Measurements from ENCODE around the gene CXCL3. TPM values are rescaled to one million over a fixed set of nuclear protein-coding genes. Genes with fewer than 3 reads are reported as not detected.

CXCL3 gene
- total and polyA plus RNA-seq, 9 of the 15 experiments (the other 6 are each of a cell fraction or from before 2014, with no cell fraction given): 2.3 to 8.9 (median 6.1) TPM

- TF ChIP-seq HDAC1 (IDR thresholded peaks at IDR 0.05): peak in 1 of 2 experiments; percentile 41; a peak in 1 of 4 replicates
- TF ChIP-seq CBX1 (IDR thresholded peaks at IDR 0.05; ENCODE audit: low read depth): no peak
- no peak for TF ChIP-seq ZNF253 (CRISPR knock-in tag; conservative IDR thresholded peaks at IDR 0.05)
- no peak for TF ChIP-seq TGIF2 (CRISPR knock-in tag; IDR thresholded peaks at IDR 0.05)
- 0 out of 2 replicates have a peak, but pooled peaks have one; percentile 35 for TF ChIP-seq E4F1 (CRISPR knock-in tag; IDR thresholded peaks at IDR 0.05; ENCODE audit: borderline replicate concordance)
- peak; percentile 13 for TF ChIP-seq FOS (IDR thresholded peaks at IDR 0.05; ENCODE audit: extremely low read depth, insufficient read length)
- TF ChIP-seq SNIP1 (IDR thresholded peaks at IDR 0.05; ENCODE audit: low read depth): no peak
- TF ChIP-seq SAP30 (IDR thresholded peaks at IDR 0.05; ENCODE audit: borderline replicate concordance, insufficient read depth, low read depth, low read length, poor library complexity, severe bottlenecking): no peak
- TF ChIP-seq ZNF511 (CRISPR knock-in tag; IDR thresholded peaks at IDR 0.05): no peak
- TF ChIP-seq MAFG (tag; conservative IDR thresholded peaks at IDR 0.05): no peak; the same call in none of the 2 replicates
- TF ChIP-seq JUND (IDR thresholded peaks at IDR 0.05; ENCODE audit: borderline replicate concordance, low read depth, low read length): peak; percentile 97
- TF ChIP-seq JUND (tag; IDR thresholded peaks at IDR 0.05; ENCODE audit: borderline replicate concordance, low read depth, low read length): peak; percentile 100
- TF ChIP-seq ZNF512 (tag; IDR thresholded peaks at IDR 0.05): no peak
- TF ChIP-seq STAT5A (IDR thresholded peaks at IDR 0.05; ENCODE audit: borderline replicate concordance, low read length): peak; percentile 38; the same call in 1 of the 2 replicates
- TF ChIP-seq ZNF384 (IDR thresholded peaks at IDR 0.05; ENCODE audit: low read depth, low read length): no peak
- peak; percentile 98 for TF ChIP-seq ATF7 (IDR thresholded peaks at IDR 0.05)
- TF ChIP-seq KDM1A (IDR thresholded peaks at IDR 0.05): peak in 1 of 2 experiments; percentile 60; a peak in 2 of 4 replicates
- no peak for TF ChIP-seq SMC3 (conservative IDR thresholded peaks at IDR 0.05; ENCODE audit: insufficient read depth, low read depth, low read length)
- peak; percentile 86 for TF ChIP-seq EP300 (IDR thresholded peaks at IDR 0.05; ENCODE audit: low read length)
- TF ChIP-seq ZMIZ1 (IDR thresholded peaks at IDR 0.05; ENCODE audit: low read depth in 2 of 2, low read length in 2 of 2): peak in 1 of 2 experiments; percentile 59; a peak in 1 of 4 replicates
These were observed 18.5 kb upstream of the CXCL3 start (continued) for GRCh38 chr4:74056858-74057562.

Data from K562 (cell line).